PC-3 (cell line): ENCODE measurements around the gene EPB41. TPM values are rescaled to one million over a fixed set of nuclear protein-coding genes. Genes with fewer than 3 reads are reported as not detected.
A peak's percentile ranks its signal among the peaks of the same experiment; 100 is the strongest.

Source experiments
- ATAC-seq: fragments of 200-7000 bp; cut with Tn5 transposase; 2 replicates; pipeline ENCODE4 v1.9.1; 2020; ENCODE audit warnings: mild to moderate bottlenecking, moderate library complexity
- BruUV-seq: library from RNA; stranded (reverse); fragments of 400-500 nt; replicated peaks from 2 replicates; lab custom pipeline; 2021; lab: Mats Ljungman, UMichigan
- CTCF ChIA-PET: fragments of 300-600 bp; sonication (Branson Sonifier 250); formaldehyde crosslinking; loops from one replicate; lab custom pipeline; 2022; ENCODE audit warnings: antibody characterized with exemption; lab: Charles Lee
- POLR2A ChIA-PET: fragments of 300-600 bp; sonication (Branson Sonifier 250); formaldehyde crosslinking; loops from one replicate; lab custom pipeline; 2022; ENCODE audit warnings: antibody characterized with exemption; ENCODE audit not compliant: unreplicated experiment; lab: Charles Lee
- DNase-seq: peaks from one replicate; pipeline ENCODE4 v3.0.0-alpha.2; 2015
- H2AFZ ChIP-seq: fragments of 300-600 bp; sonication (generic); 2 replicates; pipeline ENCODE4 v1.6.0; 2016; ENCODE audit warnings: antibody characterized with exemption, low read length
- H3F3A ChIP-seq: fragments of 300-600 bp; sonication (generic); one replicate; pipeline ENCODE4 v1.6.0; 2017; ENCODE audit warnings: antibody characterized with exemption, low read length, control low read depth, mild to moderate bottlenecking; ENCODE audit not compliant: unreplicated experiment
- H3K27ac ChIP-seq: fragments of 300-600 bp; sonication (generic); 2 replicates; pipeline ENCODE4 v1.5.1; 2016; ENCODE audit warnings: mild to moderate bottlenecking, low read length
- H3K27me3 ChIP-seq: fragments of 300-600 bp; sonication (generic); 2 replicates; pipeline ENCODE4 v1.6.1; 2016; ENCODE audit warnings: low read length, mixed read lengths
- H3K36me3 ChIP-seq: fragments of 300-600 bp; sonication (generic); 2 replicates; pipeline ENCODE4 v1.6.1; 2016; ENCODE audit warnings: low read depth, mixed run types, low read length, mixed read lengths
- H3K4me1 ChIP-seq: fragments of 300-600 bp; sonication (generic); 2 replicates; pipeline ENCODE4 v1.5.1; 2016; ENCODE audit warnings: low read length; ENCODE audit not compliant: insufficient read depth
- H3K4me2 ChIP-seq: fragments of 300-600 bp; sonication (generic); 2 replicates; pipeline ENCODE4 v1.6.0; 2016; ENCODE audit warnings: low read length
- H3K4me3 ChIP-seq: fragments of 300-600 bp; sonication (generic); 2 replicates; pipeline ENCODE4 v1.5.1; 2016; ENCODE audit warnings: mild to moderate bottlenecking, low read length, mixed read lengths
- H3K79me2 ChIP-seq: fragments of 300-600 bp; sonication (generic); 2 replicates; pipeline ENCODE4 v1.6.1; 2017; ENCODE audit warnings: low read length, mixed read lengths
- H3K9ac ChIP-seq: fragments of 300-600 bp; sonication (generic); 2 replicates; pipeline ENCODE4 v1.6.0; 2016; ENCODE audit warnings: mild to moderate bottlenecking, low read length
- H3K9me2 ChIP-seq: fragments of 300-600 bp; sonication (generic); replicated peaks from 2 replicates; pipeline ENCODE4 v1.6.1; 2016; ENCODE audit warnings: mixed run types, low read length, mixed read lengths
- H3K9me3 ChIP-seq: fragments of 300-600 bp; sonication (generic); 2 replicates; pipeline ENCODE4 v1.6.1; 2016; ENCODE audit warnings: low read length, mixed read lengths
- H4K20me1 ChIP-seq: fragments of 300-600 bp; sonication (generic); 2 replicates; pipeline ENCODE4 v1.6.1; 2016; ENCODE audit warnings: low read length, mixed read lengths
- CTCF ChIP-seq: fragments of 300-600 bp; sonication (generic); conservative IDR thresholded peaks from 2 replicates; pipeline ENCODE4 v1.5.1; 2017; ENCODE audit warnings: antibody characterized with exemption, low read depth, mild to moderate bottlenecking, low read length
- EZH2 ChIP-seq: fragments of 300-600 bp; sonication (generic); IDR thresholded peaks from one replicate; pipeline ENCODE4 v1.6.1; 2017; ENCODE audit warnings: antibody characterized with exemption, mild to moderate bottlenecking, low read length; ENCODE audit not compliant: unreplicated experiment
- EZH2phosphoT487 ChIP-seq: fragments of 300-600 bp; sonication (generic); IDR thresholded peaks from 2 replicates; pipeline ENCODE4 v1.6.1; 2018; ENCODE audit warnings: mild to moderate bottlenecking, antibody characterized with exemption, low read length, borderline replicate concordance
- intact Hi-C: fragments of 100-400 bp; cut with micrococcal nuclease; formaldehyde crosslinking; loops from 2 replicates; pipeline ENCODE4 v1.9.0; 2023
- total RNA-seq: library from RNA; depleted of rRNA; stranded (reverse); fragments of >200 nt; gene quantifications from 2 replicates; pipeline ENCODE4 v1.2.3, GENCODE V29; 2014

Gene EPB41
- total RNA-seq, 1 experiment from 2014 or later: 44.9 TPM

DNA sequence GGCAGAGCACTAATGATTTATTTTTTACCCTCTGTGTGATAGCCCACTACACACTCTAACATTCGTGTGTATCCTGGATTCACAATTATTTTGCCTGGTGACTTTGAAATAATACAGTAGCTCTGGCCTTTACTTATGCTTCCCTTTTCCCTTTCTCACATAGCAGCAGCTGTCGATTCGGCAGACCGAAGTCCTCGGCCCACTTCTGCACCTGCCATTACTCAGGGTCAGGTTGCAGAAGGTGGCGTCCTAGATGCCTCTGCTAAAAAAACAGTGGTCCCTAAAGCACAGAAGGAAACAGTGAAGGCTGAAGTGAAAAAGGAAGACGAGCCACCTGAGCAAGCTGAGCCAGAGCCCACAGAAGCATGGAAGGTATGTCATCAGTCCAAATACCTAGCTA is 138.6 kb downstream of the EPB41 start:
- DNase-seq: no peak
- H3K4me3 ChIP-seq: no peak overlapping the region
- no peaks in the 10 kb centered on the region for H3K79me2 ChIP-seq
- H3F3A ChIP-seq: no peaks in the 10 kb centered on the region
- H3K36me3 ChIP-seq: no peaks in the 10 kb centered on the region
- CTCF ChIA-PET: no interaction called here
- BruUV-seq: no TSS peak
- H3K4me1 ChIP-seq: no peaks in the 10 kb centered on the region
- no peaks in the 10 kb centered on the region for H3K9me3 ChIP-seq
- H3K27me3 ChIP-seq: no peaks in the 10 kb centered on the region
- TF ChIP-seq CTCF (no peak), EZH2 (no peak), EZH2phosphoT487 (no peak)
- H3K9me2 ChIP-seq: no peaks in the 10 kb centered on the region
- no peak overlapping the region for H3K27ac ChIP-seq
- intact Hi-C loops: no loop called here
- H3K4me2 ChIP-seq: no peak overlapping the region
- no peak overlapping the region for H2AFZ ChIP-seq
- H3K9ac ChIP-seq: no peak overlapping the region
- no peaks in the 10 kb centered on the region for H4K20me1 ChIP-seq
- ATAC-seq: no peak
- POLR2A ChIA-PET: no interaction called here

GRCh38 chr1:29055160-29055559 is 140.8 kb downstream of the EPB41 start:
- no peaks in the 10 kb centered on the region for H3K36me3 ChIP-seq
- no TSS peak for BruUV-seq
- ATAC-seq (peak; percentile 71), DNase-seq (peak; percentile 34)
- no peaks in the 10 kb centered on the region for H3F3A ChIP-seq
- H4K20me1 ChIP-seq: no peaks in the 10 kb centered on the region
- H3K9me2 ChIP-seq: no peaks in the 10 kb centered on the region
- H3K4me3 ChIP-seq: no peak overlapping the region
- H3K79me2 ChIP-seq: no peaks in the 10 kb centered on the region
- H3K4me1 ChIP-seq: no peaks in the 10 kb centered on the region
- TF ChIP-seq EZH2phosphoT487: no peak
- TF ChIP-seq CTCF: no peak
- TF ChIP-seq EZH2: no peak
- POLR2A ChIA-PET: no interaction called here
- H3K9ac ChIP-seq: no peak overlapping the region
- no peaks in the 10 kb centered on the region for H3K9me3 ChIP-seq
- intact Hi-C loops: no loop called here
- H3K27ac ChIP-seq: no peak overlapping the region
- CTCF ChIA-PET: no interaction called here
- H3K27me3 ChIP-seq: no peaks in the 10 kb centered on the region
- H2AFZ ChIP-seq: no peak overlapping the region
- H3K4me2 ChIP-seq: no peak overlapping the region

- H3K9ac ChIP-seq: no peak overlapping the region
- H3K9me3 ChIP-seq: no peaks in the 10 kb centered on the region
- TF ChIP-seq EZH2phosphoT487 (no peak), CTCF (no peak), EZH2 (no peak)
- DNase-seq: no peak
- H3K4me1 ChIP-seq: no peaks in the 10 kb centered on the region
- no peaks in the 10 kb centered on the region for H3K27me3 ChIP-seq
- ChIA-PET CTCF (no interaction called here), POLR2A (no interaction called here)
- no peak overlapping the region for H3K27ac ChIP-seq
- intact Hi-C loops: no loop called here
- no TSS peak for BruUV-seq
- H3K4me3 ChIP-seq: no peak overlapping the region
- H3K79me2 ChIP-seq: no peaks in the 10 kb centered on the region
- ATAC-seq: no peak
- no peak overlapping the region for H2AFZ ChIP-seq
- no peaks in the 10 kb centered on the region for H3K36me3 ChIP-seq
- no peaks in the 10 kb centered on the region for H4K20me1 ChIP-seq
- H3K9me2 ChIP-seq: no peaks in the 10 kb centered on the region
- H3F3A ChIP-seq: no peaks in the 10 kb centered on the region
- no peak overlapping the region for H3K4me2 ChIP-seq
Observed at GRCh38 chr1:29056256-29056655, 141.9 kb downstream of the EPB41 start.
